ENCODE data around the gene ITPKB. TPM values are rescaled to one million over a fixed set of nuclear protein-coding genes. Genes with fewer than 3 reads are reported as not detected.

Gene ITPKB
- total and polyA plus RNA-seq, 11 donors, result 6.2 to 33.7 (median 17.8) TPM

DNA sequence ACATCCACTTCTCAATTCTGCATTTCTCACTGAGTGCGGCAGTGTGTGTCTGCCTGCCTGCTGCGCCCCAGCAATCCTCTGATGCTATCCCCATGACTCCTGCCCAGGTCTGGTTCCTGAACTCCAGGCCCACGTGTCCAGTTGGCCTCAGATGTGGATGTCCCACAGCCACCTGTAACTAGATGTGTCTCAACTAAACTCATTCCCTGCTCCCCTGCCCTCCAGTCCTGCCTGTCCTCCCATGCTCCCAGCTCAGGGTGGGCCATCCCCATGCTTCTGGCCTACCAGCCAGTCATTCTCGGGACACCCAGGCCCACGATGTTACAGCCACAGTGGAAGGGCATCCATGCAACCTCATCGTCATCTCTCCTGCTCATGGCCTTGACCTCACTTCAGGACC, 113.8 kb downstream of the ITPKB start:
- 86 to 91% (median 88%) methylated on average over 6 of the region's 6 CpGs for WGBS, 4 donors
- Histone ChIP-seq H3K27me3 (no peaks in the 10 kb centered on the region), H3K9me3 (peaks cover 0 to 13% (median 0%) of the 10 kb centered on the region in 12 donors), H3K4me1 (peaks cover 0 to 10% (median 6%) of the 10 kb centered on the region in 12 donors), H3K4me3 (no peak overlapping the region), H3K36me3 (peaks cover 0 to 4% (median 0%) of the 10 kb centered on the region in 9 donors), H3K27ac (no peak overlapping the region)
- TF ChIP-seq, protein P1, sequence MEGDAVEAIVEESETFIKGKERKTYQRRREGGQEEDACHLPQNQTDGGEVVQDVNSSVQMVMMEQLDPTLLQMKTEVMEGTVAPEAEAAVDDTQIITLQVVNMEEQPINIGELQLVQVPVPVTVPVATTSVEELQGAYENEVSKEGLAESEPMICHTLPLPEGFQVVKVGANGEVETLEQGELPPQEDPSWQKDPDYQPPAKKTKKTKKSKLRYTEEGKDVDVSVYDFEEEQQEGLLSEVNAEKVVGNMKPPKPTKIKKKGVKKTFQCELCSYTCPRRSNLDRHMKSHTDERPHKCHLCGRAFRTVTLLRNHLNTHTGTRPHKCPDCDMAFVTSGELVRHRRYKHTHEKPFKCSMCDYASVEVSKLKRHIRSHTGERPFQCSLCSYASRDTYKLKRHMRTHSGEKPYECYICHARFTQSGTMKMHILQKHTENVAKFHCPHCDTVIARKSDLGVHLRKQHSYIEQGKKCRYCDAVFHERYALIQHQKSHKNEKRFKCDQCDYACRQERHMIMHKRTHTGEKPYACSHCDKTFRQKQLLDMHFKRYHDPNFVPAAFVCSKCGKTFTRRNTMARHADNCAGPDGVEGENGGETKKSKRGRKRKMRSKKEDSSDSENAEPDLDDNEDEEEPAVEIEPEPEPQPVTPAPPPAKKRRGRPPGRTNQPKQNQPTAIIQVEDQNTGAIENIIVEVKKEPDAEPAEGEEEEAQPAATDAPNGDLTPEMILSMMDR (IDR thresholded peaks at IDR 0.05), result no peak
- no peak for TF ChIP-seq POLR2A (IDR thresholded peaks at IDR 0.05)
- DNase-seq (no peak), ATAC-seq (no peak)
- intact Hi-C loops (cut with DNase I), result loop anchor here in 3 of 10 donors (5.0 to 10.0 kb wide), 3 partner anchors 78 to 809 kb away; partner anchors contain the start of gene STUM (in 1 of the 3)

DNA sequence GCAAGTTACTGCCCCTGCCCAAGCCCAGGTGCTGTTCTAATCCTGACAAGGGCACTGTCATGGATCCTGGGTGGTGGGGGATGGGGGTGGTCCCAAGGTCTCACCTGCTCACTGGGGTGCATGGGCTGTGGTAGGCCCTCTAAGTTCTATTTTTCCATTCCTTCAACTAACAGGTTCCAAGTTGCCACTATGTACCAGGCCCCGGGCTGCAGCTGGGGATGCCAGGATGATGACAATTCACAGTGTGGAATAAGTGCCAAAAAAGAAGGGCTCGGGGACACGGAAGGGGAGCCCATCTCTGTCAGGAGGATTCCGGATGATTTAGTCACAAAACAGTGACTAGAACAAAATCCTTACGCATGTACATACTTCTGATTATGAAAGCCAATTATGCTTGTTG, 114.6 kb downstream of the ITPKB start:
- 89 to 94% (median 91%) methylated on average over 5 of the region's 5 CpGs for WGBS, 4 donors
- peaks cover 0 to 13% (median 0%) of the 10 kb centered on the region in 12 donors for H3K9me3 ChIP-seq
- ATAC-seq (no peak), DNase-seq (no peak)
- no peak overlapping the region for H3K4me3 ChIP-seq
- TF ChIP-seq, protein P1 (IDR thresholded peaks at IDR 0.05), result no peak
- TF ChIP-seq POLR2A (IDR thresholded peaks at IDR 0.05), result no peak
- no peaks in the 10 kb centered on the region for H3K36me3 ChIP-seq
- no peak overlapping the region for H3K27ac ChIP-seq
- intact Hi-C loops (cut with DNase I), result loop anchor here in 1 of 10 donors (10.0 kb wide), 1 partner anchor 810 kb away; no protein-coding TSS in a partner anchor
- H3K27me3 ChIP-seq, result no peaks in the 10 kb centered on the region
- H3K4me1 ChIP-seq, result peaks cover 0 to 10% (median 6%) of the 10 kb centered on the region in 12 donors

DNA sequence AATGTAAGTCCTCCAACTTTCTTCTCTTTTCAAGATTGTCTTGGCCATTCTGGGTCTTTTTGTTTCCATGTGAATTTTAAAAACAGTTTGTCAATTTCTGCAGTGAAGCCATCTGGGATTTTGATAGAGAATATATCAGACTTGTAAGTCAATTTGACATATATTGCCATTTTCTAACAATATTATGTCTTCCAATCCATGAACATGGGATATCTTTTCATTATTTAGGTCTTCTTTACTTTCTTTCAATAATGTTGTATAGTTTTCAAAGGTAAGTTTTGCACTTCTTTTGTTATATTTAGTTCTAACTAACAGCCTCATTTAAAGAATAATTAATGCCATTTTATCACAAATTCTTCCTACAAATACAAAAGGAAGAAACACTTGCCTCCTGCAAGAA, 117.1 kb downstream of the ITPKB start:
- no peaks in the 10 kb centered on the region for H3K36me3 ChIP-seq
- peaks cover 0 to 13% (median 0%) of the 10 kb centered on the region in 12 donors for H3K9me3 ChIP-seq
- ATAC-seq (no peak), DNase-seq (no peak)
- no peaks in the 10 kb centered on the region for H3K27me3 ChIP-seq
- H3K27ac ChIP-seq, result no peak overlapping the region
- no peak for TF ChIP-seq POLR2A (IDR thresholded peaks at IDR 0.05)
- TF ChIP-seq, protein P1 (IDR thresholded peaks at IDR 0.05), result no peak
- H3K4me1 ChIP-seq, result peaks cover 0 to 10% (median 5%) of the 10 kb centered on the region in 12 donors
- H3K4me3 ChIP-seq, result no peak overlapping the region
- intact Hi-C loops (cut with DNase I), result loop anchor here in 1 of 10 donors (10.0 kb wide), 1 partner anchor 813 kb away; no protein-coding TSS in a partner anchor

DNA sequence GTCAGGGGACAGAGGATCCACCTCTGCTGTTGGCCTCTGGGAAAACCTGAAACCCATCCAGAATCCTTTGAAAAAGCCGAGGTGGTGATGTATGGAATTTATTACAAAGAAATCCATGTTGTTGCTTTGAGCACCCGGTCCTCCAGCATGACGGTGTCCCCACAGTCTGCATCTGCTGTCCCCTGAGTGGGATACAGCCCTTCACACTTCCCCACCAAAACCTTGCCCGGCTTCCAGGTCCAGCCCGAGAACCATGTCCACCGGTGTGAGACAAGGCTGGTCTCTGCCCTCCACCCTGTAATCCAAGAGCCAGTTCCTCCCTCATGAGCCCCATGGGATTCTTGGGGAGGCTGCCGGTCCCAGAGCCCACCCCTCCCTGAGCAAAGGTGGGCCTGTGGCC, 120.1 kb downstream of the ITPKB start:
- DNase-seq (no peak), ATAC-seq (no peak)
- WGBS, 4 donors, result 76 to 99% (median 90%) methylated on average over 6 to 7 of the region's 7 CpGs
- Histone ChIP-seq H3K4me1 (no peaks in the 10 kb centered on the region), H3K27me3 (no peaks in the 10 kb centered on the region), H3K9me3 (peaks cover 0 to 13% (median 0%) of the 10 kb centered on the region in 12 donors), H3K4me3 (no peak overlapping the region), H3K36me3 (no peaks in the 10 kb centered on the region), H3K27ac (no peak overlapping the region)
- intact Hi-C loops (cut with DNase I), result no loop called here
- TF ChIP-seq, protein P1 (IDR thresholded peaks at IDR 0.05), result no peak
- TF ChIP-seq POLR2A (IDR thresholded peaks at IDR 0.05), result no peak

Data from heart left ventricle (tissue), 16 donors.